ENCODE measurements around the gene PRR5L. TPM values are rescaled to one million over a fixed set of nuclear protein-coding genes. Genes with fewer than 3 reads are reported as not detected.

PRR5L gene
- total and polyA plus RNA-seq, 3 experiments from 2014 or later = 28.4 to 43.0 (median 32.5) TPM

GRCh38 chr11:36364551-36365325 is 68.7 kb downstream of the PRR5L start:
- no peak for DNase-seq
- Histone ChIP-seq H3K36me3 (ENCODE audit: insufficient read depth, low read length) (no peaks in the 10 kb centered on the region), H3K27ac (ENCODE audit: low read depth, low read length) (no peak overlapping the region), H3K4me1 (ENCODE audit: insufficient read depth, low read length) (peaks cover 14% of the 10 kb centered on the region), H3K9me3 (ENCODE audit: low read length) (no peaks in the 10 kb centered on the region), H3K27me3 (ENCODE audit: insufficient read depth, low read length, poor library complexity, severe bottlenecking) (no peaks in the 10 kb centered on the region), H3K4me3 (ENCODE audit: low read length) (no peak overlapping the region)
- peak overlapping the region in 2 of 8 donors; percentile 7 to 18 for H3K27ac Mint-ChIP-seq
- H3K36me3 Mint-ChIP-seq = peaks cover 0 to 3% (median 0%) of the 10 kb centered on the region in 3 donors
- peaks cover 27 to 51% (median 51%) of the 10 kb centered on the region in 3 donors for H3K4me1 Mint-ChIP-seq
- no peak overlapping the region for H3K4me3 Mint-ChIP-seq
- peaks cover 7 to 12% of the 10 kb centered on the region in 2 donors for H3K27me3 Mint-ChIP-seq
- POLR2A ChIA-PET = interaction anchor here (1.1 to 1.8 kb wide), 2 partner anchors 11 to 12 kb away, joined by 4 to 8 read pairs; no protein-coding TSS in a partner anchor
- no peaks in the 10 kb centered on the region for H3K9me3 Mint-ChIP-seq
- CTCF ChIA-PET = interaction anchor here (0.7 to 3.1 kb wide), 6 partner anchors 10 to 129 kb away, joined by 3 to 22 read pairs (median 4); no protein-coding TSS in a partner anchor

GRCh38 chr11:36365907-36366306 is 69.8 kb downstream of the PRR5L start:
- Mint-ChIP-seq H3K27me3 (peaks cover 8 to 12% of the 10 kb centered on the region in 2 donors), H3K9me3 (no peaks in the 10 kb centered on the region), H3K4me1 (peaks cover 16 to 39% (median 39%) of the 10 kb centered on the region in 3 donors), H3K36me3 (peaks cover 0 to 3% (median 0%) of the 10 kb centered on the region in 3 donors), H3K4me3 (no peak overlapping the region), H3K27ac (no peak overlapping the region)
- Histone ChIP-seq H3K4me3 (ENCODE audit: low read length) (no peak overlapping the region), H3K9me3 (ENCODE audit: low read length) (no peaks in the 10 kb centered on the region), H3K27ac (ENCODE audit: low read depth, low read length) (no peak overlapping the region), H3K27me3 (ENCODE audit: insufficient read depth, low read length, poor library complexity, severe bottlenecking) (no peaks in the 10 kb centered on the region), H3K36me3 (ENCODE audit: insufficient read depth, low read length) (no peaks in the 10 kb centered on the region), H3K4me1 (ENCODE audit: insufficient read depth, low read length) (peaks cover 4% of the 10 kb centered on the region)
- no peak for DNase-seq
- ChIA-PET CTCF (interaction anchor here (1.1 to 3.1 kb wide), 3 partner anchors 12 to 113 kb away, joined by 3 to 22 read pairs (median 4); no protein-coding TSS in a partner anchor), POLR2A (no interaction called here)

GRCh38 chr11:36367806-36368680 is 72.0 kb downstream of the PRR5L start:
- no peaks in the 10 kb centered on the region for H3K9me3 ChIP-seq (ENCODE audit: low read length)
- peaks cover 9 to 20% of the 10 kb centered on the region in 2 donors for H3K27me3 Mint-ChIP-seq
- H3K27ac ChIP-seq (ENCODE audit: low read depth, low read length) = no peak overlapping the region
- H3K4me3 ChIP-seq (ENCODE audit: low read length) = no peak overlapping the region
- ChIA-PET POLR2A (no interaction called here), CTCF (interaction anchor here (1.3 kb wide), 1 partner anchor 10 kb away, joined by 3 read pairs; no protein-coding TSS in a partner anchor)
- H3K27me3 ChIP-seq (ENCODE audit: insufficient read depth, low read length, poor library complexity, severe bottlenecking) = no peaks in the 10 kb centered on the region
- no peaks in the 10 kb centered on the region for H3K9me3 Mint-ChIP-seq
- peaks cover 0 to 3% (median 0%) of the 10 kb centered on the region in 3 donors for H3K36me3 Mint-ChIP-seq
- no peak overlapping the region for H3K4me3 Mint-ChIP-seq
- H3K36me3 ChIP-seq (ENCODE audit: insufficient read depth, low read length) = no peaks in the 10 kb centered on the region
- no peak for DNase-seq
- H3K4me1 Mint-ChIP-seq = peaks cover 9 to 20% (median 20%) of the 10 kb centered on the region in 3 donors
- peak overlapping the region in 1 of 8 donors; percentile 1 for H3K27ac Mint-ChIP-seq
- peaks cover 4% of the 10 kb centered on the region for H3K4me1 ChIP-seq (ENCODE audit: insufficient read depth, low read length)

- H3K36me3 ChIP-seq (ENCODE audit: insufficient read depth, low read length) = no peaks in the 10 kb centered on the region
- Mint-ChIP-seq H3K27me3 (peaks cover 5 to 20% of the 10 kb centered on the region in 2 donors), H3K9me3 (no peaks in the 10 kb centered on the region), H3K27ac (no peak overlapping the region), H3K4me3 (peak overlapping the region in 1 of 7 donors; percentile 21), H3K36me3 (peaks cover 0 to 3% (median 0%) of the 10 kb centered on the region in 3 donors), H3K4me1 (peaks cover 17 to 27% (median 23%) of the 10 kb centered on the region in 3 donors)
- H3K4me3 ChIP-seq (ENCODE audit: low read length) = no peak overlapping the region
- H3K27ac ChIP-seq (ENCODE audit: low read depth, low read length) = no peak overlapping the region
- peaks cover 10% of the 10 kb centered on the region for H3K4me1 ChIP-seq (ENCODE audit: insufficient read depth, low read length)
- CTCF ChIA-PET = no interaction called here
- DNase-seq = no peak
- H3K27me3 ChIP-seq (ENCODE audit: insufficient read depth, low read length, poor library complexity, severe bottlenecking) = no peaks in the 10 kb centered on the region
- POLR2A ChIA-PET = no interaction called here
- H3K9me3 ChIP-seq (ENCODE audit: low read length) = no peaks in the 10 kb centered on the region
Observed at GRCh38 chr11:36371181-36371580, 75.1 kb downstream of the PRR5L start.

GRCh38 chr11:36371590-36371989 is 75.5 kb downstream of the PRR5L start:
- Mint-ChIP-seq H3K36me3 (peaks cover 0 to 3% (median under 1%) of the 10 kb centered on the region in 3 donors), H3K4me1 (peaks cover 17 to 27% (median 23%) of the 10 kb centered on the region in 3 donors), H3K4me3 (peak overlapping the region in 1 of 7 donors; percentile 21), H3K27ac (no peak overlapping the region), H3K27me3 (peaks cover 5 to 20% of the 10 kb centered on the region in 2 donors), H3K9me3 (no peaks in the 10 kb centered on the region)
- ChIA-PET CTCF (no interaction called here), POLR2A (no interaction called here)
- Histone ChIP-seq H3K4me3 (ENCODE audit: low read length) (no peak overlapping the region), H3K4me1 (ENCODE audit: insufficient read depth, low read length) (peaks cover 10% of the 10 kb centered on the region), H3K36me3 (ENCODE audit: insufficient read depth, low read length) (no peaks in the 10 kb centered on the region), H3K27ac (ENCODE audit: low read depth, low read length) (no peak overlapping the region), H3K27me3 (ENCODE audit: insufficient read depth, low read length, poor library complexity, severe bottlenecking) (no peaks in the 10 kb centered on the region), H3K9me3 (ENCODE audit: low read length) (no peaks in the 10 kb centered on the region)
- DNase-seq = no peak

- Mint-ChIP-seq H3K9me3 (no peaks in the 10 kb centered on the region), H3K27ac (peak overlapping the region in 1 of 8 donors; percentile 60), H3K36me3 (peaks cover 0 to 4% (median 3%) of the 10 kb centered on the region in 3 donors), H3K4me3 (no peak overlapping the region), H3K27me3 (peaks cover 9 to 20% of the 10 kb centered on the region in 2 donors), H3K4me1 (peaks cover 17 to 27% (median 26%) of the 10 kb centered on the region in 3 donors)
- Histone ChIP-seq H3K36me3 (ENCODE audit: insufficient read depth, low read length) (no peaks in the 10 kb centered on the region), H3K27me3 (ENCODE audit: insufficient read depth, low read length, poor library complexity, severe bottlenecking) (no peaks in the 10 kb centered on the region), H3K4me3 (ENCODE audit: low read length) (no peak overlapping the region), H3K9me3 (ENCODE audit: low read length) (no peaks in the 10 kb centered on the region), H3K27ac (ENCODE audit: low read depth, low read length) (no peak overlapping the region), H3K4me1 (ENCODE audit: insufficient read depth, low read length) (peaks cover 10% of the 10 kb centered on the region)
- CTCF ChIA-PET = interaction anchor here (1.2 to 1.5 kb wide), 2 partner anchors 19 to 23 kb away, joined by 4 to 5 read pairs; no protein-coding TSS in a partner anchor
- POLR2A ChIA-PET = no interaction called here
- DNase-seq = no peak
Observed at GRCh38 chr11:36372101-36372771, 76.1 kb downstream of the PRR5L start.

Data from CD8-positive, alpha-beta memory T cell (primary cell).